MCF 10A (cell line): ENCODE results near the gene ABRACL. TPM values are rescaled to one million over a fixed set of nuclear protein-coding genes. Genes with fewer than 3 reads are reported as not detected.

Experiments
- BruUV-seq: library from RNA; stranded (reverse); fragments of 400-500 nt; replicated peaks from 2 replicates; lab custom pipeline; 2021; lab: Mats Ljungman, UMichigan
- CTCF ChIA-PET: fragments of 300-600 bp; sonication (Branson Sonifier 250); formaldehyde crosslinking; extraction: SDS; loops from one replicate; lab custom pipeline; 2021; ENCODE audit warnings: antibody characterized with exemption, inconsistent platforms; lab: Yijun Ruan, JAX
- POLR2A ChIA-PET: fragments of 300-600, 350-650 bp; sonication (Branson Sonifier 250); formaldehyde crosslinking; extraction: SDS; loops from one replicate; lab custom pipeline; 2020; ENCODE audit warnings: antibody characterized with exemption, inconsistent platforms; lab: Yijun Ruan, JAX
- DNase-seq: peaks from one replicate; pipeline ENCODE4 v3.0.0-alpha.2; 2018; ENCODE audit not compliant: unreplicated experiment
- H3K27ac Mint-ChIP-seq: one replicate; pipeline ENCODE4 v1.8.0; 2022; ENCODE audit warnings: mild to moderate bottlenecking, low read depth, mixed read lengths; ENCODE audit not compliant: unreplicated experiment
- H3K27me3 Mint-ChIP-seq: one replicate; pipeline ENCODE4 v1.8.0; 2022; ENCODE audit warnings: mixed read lengths; ENCODE audit not compliant: insufficient read depth, unreplicated experiment
- H3K36me3 Mint-ChIP-seq: one replicate; pipeline ENCODE4 v1.8.0; 2022; ENCODE audit warnings: mild to moderate bottlenecking, moderate library complexity, mixed read lengths; ENCODE audit not compliant: insufficient read depth, unreplicated experiment
- H3K4me1 Mint-ChIP-seq: one replicate; pipeline ENCODE4 v1.8.0; 2022; ENCODE audit warnings: mixed read lengths; ENCODE audit not compliant: insufficient read depth, unreplicated experiment
- H3K4me3 Mint-ChIP-seq: one replicate; pipeline ENCODE4 v1.8.0; 2022; ENCODE audit warnings: mild to moderate bottlenecking, moderate library complexity, mixed read lengths; ENCODE audit not compliant: unreplicated experiment
- H3K9me3 Mint-ChIP-seq: one replicate; pipeline ENCODE4 v1.8.0; 2022; ENCODE audit warnings: mixed read lengths; ENCODE audit not compliant: unreplicated experiment
- CTCF ChIP-seq: fragments of 200-600 bp; IDR thresholded peaks from one replicate; pipeline ENCODE4 v1.8.0; 2022; ENCODE audit warnings: antibody characterized with exemption, mild to moderate bottlenecking; ENCODE audit not compliant: unreplicated experiment
- intact Hi-C: fragments of 100-400 bp; cut with micrococcal nuclease; formaldehyde crosslinking; loops from 2 replicates; pipeline ENCODE4 v1.14.1; 2022
- total RNA-seq: library from RNA; stranded (reverse); gene quantifications from 2 replicates; pipeline ENCODE4 v1.2.3, GENCODE V29; 2022

ABRACL gene
- total RNA-seq, 1 experiment from 2014 or later = 24.0 TPM

GRCh38 chr6:139060332-139060731 lies 31.8 kb downstream of the ABRACL start:
- Mint-ChIP-seq H3K27ac (no peak overlapping the region), H3K27me3 (no peaks in the 10 kb centered on the region)
- CTCF ChIA-PET = interaction anchor here (0.7 kb wide), 1 partner anchor 21 kb away, joined by 3 read pairs; no protein-coding TSS in a partner anchor

GRCh38 chr6:139062932-139063646 lies 34.5 kb downstream of the ABRACL start:
- no peak for TF ChIP-seq CTCF
- Mint-ChIP-seq H3K9me3 (no peaks in the 10 kb centered on the region), H3K36me3 (no peaks in the 10 kb centered on the region), H3K4me3 (no peak overlapping the region), H3K4me1 (no peaks in the 10 kb centered on the region), H3K27ac (no peak overlapping the region), H3K27me3 (no peaks in the 10 kb centered on the region)
- intact Hi-C loops = no loop called here
- POLR2A ChIA-PET = no interaction called here
- BruUV-seq = no TSS peak
- CTCF ChIA-PET = interaction anchor here (1.0 kb wide), 1 partner anchor 9 kb away, joined by 4 read pairs; no protein-coding TSS in a partner anchor
- DNase-seq = no peak

More at GRCh38 chr6:139060332-139060731, 31.8 kb downstream of the ABRACL start:
- DNase-seq = peak; percentile 61
- no TSS peak for BruUV-seq
- H3K36me3 Mint-ChIP-seq = no peaks in the 10 kb centered on the region
- H3K4me3 Mint-ChIP-seq = no peak overlapping the region
- POLR2A ChIA-PET = no interaction called here
- no peaks in the 10 kb centered on the region for H3K4me1 Mint-ChIP-seq
- no peaks in the 10 kb centered on the region for H3K9me3 Mint-ChIP-seq
- intact Hi-C loops = no loop called here
- no peak for TF ChIP-seq CTCF

GRCh38 chr6:139064981-139065665 lies 36.6 kb downstream of the ABRACL start:
- ChIA-PET CTCF (no interaction called here), POLR2A (no interaction called here)
- intact Hi-C loops = no loop called here
- no peaks in the 10 kb centered on the region for H3K9me3 Mint-ChIP-seq
- H3K4me3 Mint-ChIP-seq = no peak overlapping the region
- H3K27ac Mint-ChIP-seq = no peak overlapping the region
- no peak for DNase-seq
- no peaks in the 10 kb centered on the region for H3K27me3 Mint-ChIP-seq
- no TSS peak for BruUV-seq
- H3K4me1 Mint-ChIP-seq = no peaks in the 10 kb centered on the region
- TF ChIP-seq CTCF = no peak
- H3K36me3 Mint-ChIP-seq = no peaks in the 10 kb centered on the region

GRCh38 chr6:139066080-139066479 lies 37.5 kb downstream of the ABRACL start:
- no peak for TF ChIP-seq CTCF
- Mint-ChIP-seq H3K9me3 (no peaks in the 10 kb centered on the region), H3K4me1 (no peaks in the 10 kb centered on the region), H3K27ac (no peak overlapping the region), H3K27me3 (no peaks in the 10 kb centered on the region), H3K4me3 (no peak overlapping the region), H3K36me3 (no peaks in the 10 kb centered on the region)
- ChIA-PET POLR2A (interaction anchor here (0.7 kb wide), 1 partner anchor 39 kb away, joined by 3 read pairs; no protein-coding TSS in a partner anchor), CTCF (no interaction called here)
- DNase-seq = no peak
- no TSS peak for BruUV-seq
- intact Hi-C loops = no loop called here
